ENCODE data around the gene PITPNC1. TPM values are rescaled to one million over a fixed set of nuclear protein-coding genes. Genes with fewer than 3 reads are reported as not detected.

The PITPNC1 gene
- total and polyA plus RNA-seq, 2 of the 13 experiments (the other 11 are each of a cell fraction or from before 2014, with no cell fraction given) = 4.1 to 5.7 TPM

GRCh38 chr17:67401106-67401505 is 24.0 kb downstream of the PITPNC1 start:
- CTCF ChIA-PET (ENCODE audit: low intra/inter-chr PET ratio, low total read pairs) = no interaction called here
- Histone ChIP-seq H3K9ac (ENCODE audit: insufficient read depth, low read depth, low read length) (no peak overlapping the region), H3K4me2 (ENCODE audit: low read depth, low read length) (no peak overlapping the region), H3K9me3 (ENCODE audit: low read length) (no peaks in the 10 kb centered on the region), H3K27me3 (ENCODE audit: control insufficient read depth in 1 of 2, insufficient read depth in 2 of 2, low read length in 2 of 2) (no peaks in the 10 kb centered on the region), H3K4me1 (ENCODE audit: insufficient read depth, low read length) (peaks cover 20% of the 10 kb centered on the region), H3K27ac (ENCODE audit: extremely low read length, insufficient read depth, low read length) (no peak overlapping the region), H3K79me2 (ENCODE audit: insufficient read depth, low read length) (no peaks in the 10 kb centered on the region), H4K20me1 (ENCODE audit: insufficient read depth, low read length) (no peaks in the 10 kb centered on the region), H3K4me3 (replicated peaks in 1 of 3; ENCODE audit: insufficient read depth in 1 of 3, low read depth in 2 of 3, low read length in 3 of 3) (no peak overlapping the region), H2AFZ (ENCODE audit: low read length) (no peak overlapping the region), H3K36me3 (replicated peaks in 1 of 2; ENCODE audit: control insufficient read depth in 1 of 2, insufficient read depth in 2 of 2, low read length in 2 of 2) (no peaks in the 10 kb centered on the region)
- in situ Hi-C loops (cut with HindIII; ENCODE audit: extremely low pct_ligation_motif_present, low pct_unique_long_range_greater_than_20kb) (no loop called here), intact Hi-C loops (cut with micrococcal nuclease; ENCODE audit: unreplicated experiment) (no loop called here)
- no TSS peak for BruUV-seq (replicated peaks)
- DNase-seq (ENCODE audit: low spot score) = no peak
- ATAC-seq = no peak
- TF ChIP-seq NAIF1 (CRISPR knock-in tag; IDR thresholded peaks at IDR 0.05; ENCODE audit: borderline replicate concordance) (no peak), ISX (CRISPR knock-in tag; conservative IDR thresholded peaks at IDR 0.05) (no peak), ZNF451 (CRISPR knock-in tag; IDR thresholded peaks at IDR 0.05) (no peak), SRSF9 (IDR thresholded peaks at IDR 0.05; ENCODE audit: borderline replicate concordance, insufficient read depth, low read depth, low read length, poor library complexity, severe bottlenecking) (no peak), KDM2A (CRISPR knock-in tag; IDR thresholded peaks at IDR 0.05; ENCODE audit: borderline replicate concordance, low read depth) (no peak), SMAD9 (CRISPR knock-in tag; IDR thresholded peaks at IDR 0.05) (no peak)
- 90% methylated on average over 9 of the region's 9 CpGs for WGBS (ENCODE audit: low lambda C conversion rate)
- POLR2A ChIA-PET = no interaction called here
- FAIRE-seq = no peak

DNA sequence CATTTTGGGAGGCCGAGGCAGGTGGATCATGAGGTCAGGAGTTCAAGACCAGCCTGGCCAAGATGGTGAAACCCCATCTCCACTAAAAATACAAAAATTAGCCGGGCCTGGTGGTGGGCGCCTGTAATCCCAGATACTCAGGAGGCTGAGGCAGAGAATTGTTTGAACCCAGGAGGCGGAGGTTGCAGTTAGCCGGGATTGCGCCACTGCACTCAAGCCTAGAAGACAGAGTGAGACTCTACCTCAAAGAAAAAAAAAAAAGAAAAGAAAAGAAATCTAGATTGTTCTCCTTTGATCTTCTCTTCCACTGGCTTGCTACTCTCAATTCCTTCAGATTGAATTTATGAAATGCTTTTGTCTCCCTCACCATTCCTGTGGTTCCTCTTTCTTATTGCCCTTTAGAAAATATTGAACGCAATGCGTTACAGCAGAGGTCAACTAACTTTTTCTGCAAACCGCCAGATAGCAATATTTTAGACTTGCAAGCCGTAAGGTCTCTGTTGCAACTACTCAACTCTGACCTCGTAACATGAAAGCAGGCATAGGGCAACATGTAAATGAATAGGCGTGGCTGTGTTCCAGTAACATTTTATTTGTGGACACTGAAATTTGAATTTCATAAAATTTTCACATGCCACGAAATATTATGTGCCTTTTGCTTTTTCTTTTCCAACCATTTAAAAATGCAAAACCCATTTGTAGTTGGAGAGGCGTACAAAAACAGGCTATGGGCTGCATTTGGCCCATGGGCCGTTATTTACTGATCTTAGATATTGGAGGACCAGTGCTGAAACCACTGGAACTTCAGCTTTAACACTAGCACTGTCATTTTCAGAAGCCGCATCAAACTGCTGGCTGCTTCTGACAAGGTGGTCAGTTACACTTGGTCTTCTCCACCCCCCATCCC is 24.8 kb downstream of the PITPNC1 start:
- FAIRE-seq (peak; percentile 57), DNase-seq (ENCODE audit: low spot score) (no peak), ATAC-seq (no peak)
- Histone ChIP-seq H3K9me3 (ENCODE audit: low read length) (no peaks in the 10 kb centered on the region), H3K4me1 (ENCODE audit: insufficient read depth, low read length) (peaks cover 20% of the 10 kb centered on the region), H3K4me2 (ENCODE audit: low read depth, low read length) (no peak overlapping the region), H3K4me3 (replicated peaks in 1 of 3; ENCODE audit: insufficient read depth in 1 of 3, low read depth in 2 of 3, low read length in 3 of 3) (no peak overlapping the region), H3K79me2 (ENCODE audit: insufficient read depth, low read length) (no peaks in the 10 kb centered on the region), H2AFZ (ENCODE audit: low read length) (no peak overlapping the region), H3K9ac (ENCODE audit: insufficient read depth, low read depth, low read length) (no peak overlapping the region), H3K36me3 (replicated peaks in 1 of 2; ENCODE audit: control insufficient read depth in 1 of 2, insufficient read depth in 2 of 2, low read length in 2 of 2) (no peaks in the 10 kb centered on the region), H3K27me3 (ENCODE audit: control insufficient read depth in 1 of 2, insufficient read depth in 2 of 2, low read length in 2 of 2) (no peaks in the 10 kb centered on the region), H4K20me1 (ENCODE audit: insufficient read depth, low read length) (no peaks in the 10 kb centered on the region), H3K27ac (ENCODE audit: extremely low read length, insufficient read depth, low read length) (no peak overlapping the region)
- ChIA-PET POLR2A (no interaction called here), CTCF (ENCODE audit: low intra/inter-chr PET ratio, low total read pairs) (no interaction called here)
- in situ Hi-C loops (cut with HindIII; ENCODE audit: extremely low pct_ligation_motif_present, low pct_unique_long_range_greater_than_20kb) = no loop called here
- BruUV-seq (replicated peaks) = no TSS peak
- 66% methylated on average over 16 of the region's 16 CpGs for WGBS (ENCODE audit: low lambda C conversion rate)
- TF ChIP-seq CEBPB (IDR thresholded peaks at IDR 0.05; ENCODE audit: borderline replicate concordance, low read depth, low read length) = peak; percentile 50; the same call in 1 of the 2 replicates
- TF ChIP-seq ZBTB33 (CRISPR knock-in tag; IDR thresholded peaks at IDR 0.05) = peak; percentile 79
- no peak for TF ChIP-seq NFYB (CRISPR knock-in tag; IDR thresholded peaks at IDR 0.05)
- intact Hi-C loops (cut with micrococcal nuclease; ENCODE audit: unreplicated experiment) = no loop called here
